CD4-positive, alpha-beta memory T cell (primary cell): ENCODE data around the gene OSBP2. TPM values are rescaled to one million over a fixed set of nuclear protein-coding genes. Genes with fewer than 3 reads are reported as not detected.
A peak's percentile ranks its signal among the peaks of the same experiment; 100 is the strongest.

ENCODE experiments used
- CTCF ChIA-PET: fragments of 350-600 bp; sonication (Branson Sonifier 250); formaldehyde crosslinking; loops from one replicate; lab custom pipeline; 2021; ENCODE audit warnings: inconsistent platforms; ENCODE audit not compliant: partially characterized antibody; lab: Charles Lee
- POLR2A ChIA-PET: fragments of 350-600 bp; sonication (Branson Sonifier 250); formaldehyde crosslinking; loops from one replicate; lab custom pipeline; 2021; ENCODE audit not compliant: partially characterized antibody; lab: Charles Lee
- DNase-seq, 5 donors: peaks; one replicate each; pipeline versions ENCODE4 v3.0.0 to v3.0.0-alpha.2; 2020 to 2022; ENCODE audit warnings: mixed read lengths in 1 of 5
- H3K27ac ChIP-seq: one replicate; pipeline ENCODE4 v1.7.0; 2013; ENCODE audit warnings: low read depth, low read length
- H3K27me3 ChIP-seq: 2 replicates; pipeline ENCODE4 v1.7.0; 2013; ENCODE audit warnings: mild to moderate bottlenecking, low read length, moderate library complexity; ENCODE audit not compliant: insufficient read depth
- H3K36me3 ChIP-seq: 2 replicates; pipeline ENCODE4 v1.7.0; 2013; ENCODE audit warnings: mild to moderate bottlenecking, low read length, moderate library complexity; ENCODE audit not compliant: insufficient read depth
- H3K4me1 ChIP-seq: 2 replicates; pipeline ENCODE4 v1.7.0; 2013; ENCODE audit warnings: mild to moderate bottlenecking, low read length, moderate library complexity; ENCODE audit not compliant: insufficient read depth
- H3K4me3 ChIP-seq, 2 donors: one replicate each; pipeline ENCODE4 v1.7.0; 2013; ENCODE audit warnings: low read length in 2 of 2, mild to moderate bottlenecking in 1 of 2
- H3K9me3 ChIP-seq, 2 donors: one replicate each; pipeline ENCODE4 v1.7.0; 2013; ENCODE audit warnings: low read length in 2 of 2, control low read depth in 1 of 2; ENCODE audit not compliant: control insufficient read depth in 1 of 2
- H3K27ac Mint-ChIP-seq, 7 donors: one replicate each; pipeline ENCODE4 v1.8.0; 2020 to 2021; ENCODE audit warnings: mixed read lengths in 7 of 7, mild to moderate bottlenecking in 6 of 7, inconsistent platforms in 3 of 7, moderate library complexity in 3 of 7
- H3K27me3 Mint-ChIP-seq, 2 donors: one replicate each; pipeline ENCODE4 v1.8.0; 2020 to 2021; ENCODE audit warnings: mixed read lengths in 2 of 2
- H3K36me3 Mint-ChIP-seq, 2 donors: one replicate each; pipeline ENCODE4 v1.8.0; 2020 to 2021; ENCODE audit warnings: mixed read lengths in 2 of 2, inconsistent platforms in 1 of 2, mild to moderate bottlenecking in 1 of 2
- H3K4me1 Mint-ChIP-seq, 4 donors: one replicate each; pipeline ENCODE4 v1.8.0; 2020 to 2021; ENCODE audit warnings: mixed read lengths in 4 of 4, mild to moderate bottlenecking in 1 of 4
- H3K4me3 Mint-ChIP-seq, 8 donors: one replicate each; pipeline ENCODE4 v1.8.0; 2020 to 2021; ENCODE audit warnings: mixed read lengths in 8 of 8, mild to moderate bottlenecking in 7 of 8, moderate library complexity in 6 of 8, inconsistent platforms in 3 of 8
- H3K9me3 Mint-ChIP-seq, 8 donors: one replicate each; pipeline ENCODE4 v1.8.0; 2020 to 2021; ENCODE audit warnings: mixed read lengths in 8 of 8, mild to moderate bottlenecking in 5 of 8, inconsistent platforms in 3 of 8, moderate library complexity in 1 of 8
- intact Hi-C: fragments of 100-400 bp; cut with micrococcal nuclease; formaldehyde crosslinking; loops from one replicate; pipeline ENCODE4 v1.15.1; 2023
- polyA plus RNA-seq, 2 donors: library from polyadenylated mRNA; unstranded; fragments of 300-500 nt; fragmentation: Illumina TruSeq; gene quantifications; one replicate each; pipeline ENCODE4 v1.2.3, GENCODE V29; 2021
- total RNA-seq, 2 experiments: library from RNA; stranded (reverse); gene quantifications; one replicate each; pipeline ENCODE4 v1.2.3, GENCODE V29; 2021

Gene OSBP2
- total and polyA plus RNA-seq, 4 experiments from 2014 or later: 0.39 to 1.3 (median 0.74) TPM

- Histone ChIP-seq H3K4me1 (no peaks in the 10 kb centered on the region), H3K27ac (no peak overlapping the region), H3K4me3 (no peak overlapping the region), H3K27me3 (no peaks in the 10 kb centered on the region), H3K9me3 (no peaks in the 10 kb centered on the region), H3K36me3 (no peaks in the 10 kb centered on the region)
- H3K27ac Mint-ChIP-seq: no peak overlapping the region
- no peaks in the 10 kb centered on the region for H3K9me3 Mint-ChIP-seq
- CTCF ChIA-PET: no interaction called here
- DNase-seq: no peak
- H3K4me1 Mint-ChIP-seq: no peaks in the 10 kb centered on the region
- POLR2A ChIA-PET: no interaction called here
- H3K4me3 Mint-ChIP-seq: no peak overlapping the region
- H3K36me3 Mint-ChIP-seq: no peaks in the 10 kb centered on the region
- intact Hi-C loops: no loop called here
- H3K27me3 Mint-ChIP-seq: no peaks in the 10 kb centered on the region
Measured at GRCh38 chr22:30876221-30876751, 181.6 kb downstream of the OSBP2 start.

- H3K27ac Mint-ChIP-seq: peak overlapping the region in 1 of 7 donors; percentile 36
- no peaks in the 10 kb centered on the region for H3K27me3 ChIP-seq
- ChIA-PET CTCF (interaction anchor here (1.1 kb wide), 1 partner anchor 43 kb away, joined by 3 read pairs; no protein-coding TSS in a partner anchor), POLR2A (no interaction called here)
- DNase-seq: no peak
- no peaks in the 10 kb centered on the region for H3K9me3 ChIP-seq
- no peaks in the 10 kb centered on the region for H3K27me3 Mint-ChIP-seq
- no peaks in the 10 kb centered on the region for H3K4me1 Mint-ChIP-seq
- H3K4me1 ChIP-seq: no peaks in the 10 kb centered on the region
- H3K27ac ChIP-seq: no peak overlapping the region
- no peaks in the 10 kb centered on the region for H3K9me3 Mint-ChIP-seq
- H3K36me3 Mint-ChIP-seq: no peaks in the 10 kb centered on the region
- intact Hi-C loops: no loop called here
- no peak overlapping the region for H3K4me3 ChIP-seq
- H3K4me3 Mint-ChIP-seq: no peak overlapping the region
- no peaks in the 10 kb centered on the region for H3K36me3 ChIP-seq
Measured at GRCh38 chr22:30876915-30877553, 182.4 kb downstream of the OSBP2 start.

GRCh38 chr22:30877662-30878515, 183.2 kb downstream of the OSBP2 start:
- POLR2A ChIA-PET: no interaction called here
- Histone ChIP-seq H3K4me1 (no peaks in the 10 kb centered on the region), H3K9me3 (no peaks in the 10 kb centered on the region), H3K27me3 (no peaks in the 10 kb centered on the region), H3K36me3 (no peaks in the 10 kb centered on the region), H3K27ac (no peak overlapping the region), H3K4me3 (no peak overlapping the region)
- CTCF ChIA-PET: interaction anchor here (1.1 kb wide), 1 partner anchor 42 kb away, joined by 3 read pairs; no protein-coding TSS in a partner anchor
- peak overlapping the region in 3 of 7 donors; percentile 35 to 70 (median 68) for H3K27ac Mint-ChIP-seq
- no peaks in the 10 kb centered on the region for H3K36me3 Mint-ChIP-seq
- no peaks in the 10 kb centered on the region for H3K27me3 Mint-ChIP-seq
- peaks cover 0 to 4% (median 0%) of the 10 kb centered on the region in 4 donors for H3K4me1 Mint-ChIP-seq
- H3K9me3 Mint-ChIP-seq: no peaks in the 10 kb centered on the region
- DNase-seq: no peak
- H3K4me3 Mint-ChIP-seq: no peak overlapping the region
- intact Hi-C loops: no loop called here

- Histone ChIP-seq H3K4me3 (no peak overlapping the region), H3K27ac (no peak overlapping the region), H3K9me3 (no peaks in the 10 kb centered on the region), H3K4me1 (no peaks in the 10 kb centered on the region), H3K36me3 (no peaks in the 10 kb centered on the region), H3K27me3 (no peaks in the 10 kb centered on the region)
- H3K36me3 Mint-ChIP-seq: no peaks in the 10 kb centered on the region
- H3K27me3 Mint-ChIP-seq: no peaks in the 10 kb centered on the region
- H3K4me1 Mint-ChIP-seq: peaks cover 0 to 4% (median 0%) of the 10 kb centered on the region in 4 donors
- intact Hi-C loops: no loop called here
- DNase-seq: no peak
- POLR2A ChIA-PET: no interaction called here
- H3K27ac Mint-ChIP-seq: peak overlapping the region in 2 of 7 donors; percentile 42 to 65
- H3K4me3 Mint-ChIP-seq: no peak overlapping the region
- H3K9me3 Mint-ChIP-seq: no peaks in the 10 kb centered on the region
- CTCF ChIA-PET: no interaction called here
Measured at GRCh38 chr22:30878516-30879414, 184.1 kb downstream of the OSBP2 start.

GRCh38 chr22:30879415-30879797, 184.7 kb downstream of the OSBP2 start:
- Mint-ChIP-seq H3K27ac (no peak overlapping the region), H3K4me3 (no peak overlapping the region), H3K4me1 (peaks cover 0 to 4% (median 0%) of the 10 kb centered on the region in 4 donors), H3K9me3 (no peaks in the 10 kb centered on the region), H3K36me3 (no peaks in the 10 kb centered on the region), H3K27me3 (no peaks in the 10 kb centered on the region)
- Histone ChIP-seq H3K27ac (no peak overlapping the region), H3K4me3 (no peak overlapping the region), H3K4me1 (no peaks in the 10 kb centered on the region), H3K36me3 (no peaks in the 10 kb centered on the region), H3K27me3 (no peaks in the 10 kb centered on the region), H3K9me3 (no peaks in the 10 kb centered on the region)
- POLR2A ChIA-PET: no interaction called here
- intact Hi-C loops: no loop called here
- CTCF ChIA-PET: no interaction called here
- DNase-seq: no peak

- H3K4me3 Mint-ChIP-seq: no peak overlapping the region
- intact Hi-C loops: no loop called here
- Histone ChIP-seq H3K4me3 (no peak overlapping the region), H3K27me3 (no peaks in the 10 kb centered on the region), H3K4me1 (no peaks in the 10 kb centered on the region), H3K36me3 (no peaks in the 10 kb centered on the region), H3K27ac (no peak overlapping the region), H3K9me3 (no peaks in the 10 kb centered on the region)
- CTCF ChIA-PET: no interaction called here
- H3K4me1 Mint-ChIP-seq: peaks cover 0 to 4% (median 0%) of the 10 kb centered on the region in 4 donors
- POLR2A ChIA-PET: no interaction called here
- H3K9me3 Mint-ChIP-seq: no peaks in the 10 kb centered on the region
- no peak for DNase-seq
- H3K27me3 Mint-ChIP-seq: no peaks in the 10 kb centered on the region
- H3K36me3 Mint-ChIP-seq: no peaks in the 10 kb centered on the region
- H3K27ac Mint-ChIP-seq: peak overlapping the region in 1 of 7 donors; percentile 10
Measured at GRCh38 chr22:30880181-30880601, 185.5 kb downstream of the OSBP2 start.
